PC-3 (cell line): Measurements from ENCODE around the gene DENND1B. TPM values are rescaled to one million over a fixed set of nuclear protein-coding genes. Genes with fewer than 3 reads are reported as not detected.

Source experiments
- ATAC-seq: fragments of 200-7000 bp; cut with Tn5 transposase; 2 replicates; pipeline ENCODE4 v1.9.1; 2020; ENCODE audit warnings: mild to moderate bottlenecking, moderate library complexity
- BruUV-seq: library from RNA; stranded (reverse); fragments of 400-500 nt; replicated peaks from 2 replicates; lab custom pipeline; 2021; lab: Mats Ljungman, UMichigan
- CTCF ChIA-PET: fragments of 300-600 bp; sonication (Branson Sonifier 250); formaldehyde crosslinking; loops from one replicate; lab custom pipeline; 2022; ENCODE audit warnings: antibody characterized with exemption; lab: Charles Lee
- POLR2A ChIA-PET: fragments of 300-600 bp; sonication (Branson Sonifier 250); formaldehyde crosslinking; loops from one replicate; lab custom pipeline; 2022; ENCODE audit warnings: antibody characterized with exemption; ENCODE audit not compliant: unreplicated experiment; lab: Charles Lee
- DNase-seq: peaks from one replicate; pipeline ENCODE4 v3.0.0-alpha.2; 2015
- H2AFZ ChIP-seq: fragments of 300-600 bp; sonication (generic); 2 replicates; pipeline ENCODE4 v1.6.0; 2016; ENCODE audit warnings: antibody characterized with exemption, low read length
- H3F3A ChIP-seq: fragments of 300-600 bp; sonication (generic); one replicate; pipeline ENCODE4 v1.6.0; 2017; ENCODE audit warnings: antibody characterized with exemption, low read length, control low read depth, mild to moderate bottlenecking; ENCODE audit not compliant: unreplicated experiment
- H3K27ac ChIP-seq: fragments of 300-600 bp; sonication (generic); 2 replicates; pipeline ENCODE4 v1.5.1; 2016; ENCODE audit warnings: mild to moderate bottlenecking, low read length
- H3K27me3 ChIP-seq: fragments of 300-600 bp; sonication (generic); 2 replicates; pipeline ENCODE4 v1.6.1; 2016; ENCODE audit warnings: low read length, mixed read lengths
- H3K36me3 ChIP-seq: fragments of 300-600 bp; sonication (generic); 2 replicates; pipeline ENCODE4 v1.6.1; 2016; ENCODE audit warnings: low read depth, mixed run types, low read length, mixed read lengths
- H3K4me1 ChIP-seq: fragments of 300-600 bp; sonication (generic); 2 replicates; pipeline ENCODE4 v1.5.1; 2016; ENCODE audit warnings: low read length; ENCODE audit not compliant: insufficient read depth
- H3K4me2 ChIP-seq: fragments of 300-600 bp; sonication (generic); 2 replicates; pipeline ENCODE4 v1.6.0; 2016; ENCODE audit warnings: low read length
- H3K4me3 ChIP-seq: fragments of 300-600 bp; sonication (generic); 2 replicates; pipeline ENCODE4 v1.5.1; 2016; ENCODE audit warnings: mild to moderate bottlenecking, low read length, mixed read lengths
- H3K79me2 ChIP-seq: fragments of 300-600 bp; sonication (generic); 2 replicates; pipeline ENCODE4 v1.6.1; 2017; ENCODE audit warnings: low read length, mixed read lengths
- H3K9ac ChIP-seq: fragments of 300-600 bp; sonication (generic); 2 replicates; pipeline ENCODE4 v1.6.0; 2016; ENCODE audit warnings: mild to moderate bottlenecking, low read length
- H3K9me2 ChIP-seq: fragments of 300-600 bp; sonication (generic); replicated peaks from 2 replicates; pipeline ENCODE4 v1.6.1; 2016; ENCODE audit warnings: mixed run types, low read length, mixed read lengths
- H3K9me3 ChIP-seq: fragments of 300-600 bp; sonication (generic); 2 replicates; pipeline ENCODE4 v1.6.1; 2016; ENCODE audit warnings: low read length, mixed read lengths
- H4K20me1 ChIP-seq: fragments of 300-600 bp; sonication (generic); 2 replicates; pipeline ENCODE4 v1.6.1; 2016; ENCODE audit warnings: low read length, mixed read lengths
- CTCF ChIP-seq: fragments of 300-600 bp; sonication (generic); conservative IDR thresholded peaks from 2 replicates; pipeline ENCODE4 v1.5.1; 2017; ENCODE audit warnings: antibody characterized with exemption, low read depth, mild to moderate bottlenecking, low read length
- EZH2 ChIP-seq: fragments of 300-600 bp; sonication (generic); IDR thresholded peaks from one replicate; pipeline ENCODE4 v1.6.1; 2017; ENCODE audit warnings: antibody characterized with exemption, mild to moderate bottlenecking, low read length; ENCODE audit not compliant: unreplicated experiment
- EZH2phosphoT487 ChIP-seq: fragments of 300-600 bp; sonication (generic); IDR thresholded peaks from 2 replicates; pipeline ENCODE4 v1.6.1; 2018; ENCODE audit warnings: mild to moderate bottlenecking, antibody characterized with exemption, low read length, borderline replicate concordance
- intact Hi-C: fragments of 100-400 bp; cut with micrococcal nuclease; formaldehyde crosslinking; loops from 2 replicates; pipeline ENCODE4 v1.9.0; 2023
- total RNA-seq: library from RNA; depleted of rRNA; stranded (reverse); fragments of >200 nt; gene quantifications from 2 replicates; pipeline ENCODE4 v1.2.3, GENCODE V29; 2014

DENND1B gene
- total RNA-seq, 1 experiment from 2014 or later = 7.4 TPM

- TF ChIP-seq CTCF = no peak
- TF ChIP-seq EZH2 = no peak
- no peak for TF ChIP-seq EZH2phosphoT487
- H3K36me3 ChIP-seq = no peaks in the 10 kb centered on the region
- no peaks in the 10 kb centered on the region for H3K4me1 ChIP-seq
- no peak overlapping the region for H3K9ac ChIP-seq
- no peak overlapping the region for H2AFZ ChIP-seq
- H3K79me2 ChIP-seq = no peaks in the 10 kb centered on the region
- H3K4me2 ChIP-seq = no peak overlapping the region
- ChIA-PET CTCF (no interaction called here), POLR2A (no interaction called here)
- no peaks in the 10 kb centered on the region for H3F3A ChIP-seq
- no peak overlapping the region for H3K27ac ChIP-seq
- DNase-seq = no peak
- intact Hi-C loops = no loop called here
- ATAC-seq = no peak
- no peaks in the 10 kb centered on the region for H4K20me1 ChIP-seq
- H3K9me2 ChIP-seq = no peaks in the 10 kb centered on the region
- H3K9me3 ChIP-seq = no peaks in the 10 kb centered on the region
- no peaks in the 10 kb centered on the region for H3K27me3 ChIP-seq
- H3K4me3 ChIP-seq = no peak overlapping the region
- no TSS peak for BruUV-seq
Measured at GRCh38 chr1:197480446-197480845, 294.8 kb downstream of the DENND1B start.

DNA sequence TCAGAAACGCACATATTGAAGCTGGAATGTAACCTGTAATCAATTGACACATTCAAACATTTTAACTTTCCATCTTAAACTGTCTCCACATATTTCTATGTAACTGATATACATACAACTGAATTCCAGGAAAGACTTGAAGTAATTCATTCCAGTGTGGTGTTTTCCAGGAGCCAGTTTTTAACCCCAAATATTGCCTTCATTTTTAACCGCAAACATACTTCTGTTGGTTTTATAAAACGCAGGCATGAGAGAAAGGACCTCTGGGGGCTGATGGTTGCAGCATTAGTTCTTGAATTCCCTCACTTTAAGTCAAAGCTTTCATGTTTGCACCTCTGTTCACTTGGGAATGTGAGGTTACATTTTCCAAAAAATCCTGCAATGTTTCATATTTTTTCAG, 303.1 kb downstream of the DENND1B start:
- H3K4me2 ChIP-seq = no peak overlapping the region
- CTCF ChIA-PET = interaction anchor here (0.7 kb wide), 1 partner anchor 415 kb away, joined by 3 read pairs; no protein-coding TSS in a partner anchor
- ATAC-seq (no peak), DNase-seq (no peak)
- H3K27me3 ChIP-seq = no peaks in the 10 kb centered on the region
- H3K4me3 ChIP-seq = no peak overlapping the region
- no peak for TF ChIP-seq CTCF
- TF ChIP-seq EZH2phosphoT487 = no peak
- no peak for TF ChIP-seq EZH2
- no peaks in the 10 kb centered on the region for H3F3A ChIP-seq
- H3K9me2 ChIP-seq = no peaks in the 10 kb centered on the region
- H4K20me1 ChIP-seq = no peaks in the 10 kb centered on the region
- H3K9me3 ChIP-seq = no peaks in the 10 kb centered on the region
- no peak overlapping the region for H3K27ac ChIP-seq
- POLR2A ChIA-PET = no interaction called here
- H3K79me2 ChIP-seq = no peaks in the 10 kb centered on the region
- no peak overlapping the region for H2AFZ ChIP-seq
- intact Hi-C loops = no loop called here
- H3K4me1 ChIP-seq = no peaks in the 10 kb centered on the region
- H3K9ac ChIP-seq = no peak overlapping the region
- no TSS peak for BruUV-seq
- no peaks in the 10 kb centered on the region for H3K36me3 ChIP-seq

GRCh38 chr1:197471248-197471985, 303.9 kb downstream of the DENND1B start:
- intact Hi-C loops = no loop called here
- no peak overlapping the region for H3K27ac ChIP-seq
- H3K79me2 ChIP-seq = no peaks in the 10 kb centered on the region
- H3K4me1 ChIP-seq = no peaks in the 10 kb centered on the region
- H3K36me3 ChIP-seq = no peaks in the 10 kb centered on the region
- no peak for TF ChIP-seq EZH2
- no peak for TF ChIP-seq EZH2phosphoT487
- no peak for TF ChIP-seq CTCF
- no peaks in the 10 kb centered on the region for H3K9me2 ChIP-seq
- no peaks in the 10 kb centered on the region for H3F3A ChIP-seq
- H3K9me3 ChIP-seq = no peaks in the 10 kb centered on the region
- no TSS peak for BruUV-seq
- no peak for ATAC-seq
- DNase-seq = no peak
- no peaks in the 10 kb centered on the region for H3K27me3 ChIP-seq
- POLR2A ChIA-PET = no interaction called here
- H4K20me1 ChIP-seq = no peaks in the 10 kb centered on the region
- no peak overlapping the region for H2AFZ ChIP-seq
- CTCF ChIA-PET = interaction anchor here (0.6 kb wide), 1 partner anchor 1230 kb away, joined by 3 read pairs; no protein-coding TSS in a partner anchor
- H3K4me3 ChIP-seq = no peak overlapping the region
- no peak overlapping the region for H3K4me2 ChIP-seq
- H3K9ac ChIP-seq = no peak overlapping the region
